Keratinocyte (primary cell): ENCODE data around the gene KRTAP1-1. TPM values are rescaled to one million over a fixed set of nuclear protein-coding genes. Genes with fewer than 3 reads are reported as not detected.
A peak's percentile ranks its signal among the peaks of the same experiment; 100 is the strongest.

ENCODE experiments used
- DNase-seq: peaks from one replicate; pipeline ENCODE4 v3.0.0-alpha.2; 2011; ENCODE audit warnings: low read depth, missing footprints, low spot score
- FAIRE-seq: peaks from 2 replicates; lab custom pipeline; 2011; peaks lifted over from hg19 to GRCh38; lab: Jason Lieb, UNC
- H2AFZ ChIP-seq: 2 replicates; pipeline ENCODE4 v1.6.0; 2012; ENCODE audit warnings: low read length, control low read depth, inconsistent platforms; ENCODE audit not compliant: control insufficient read depth
- H3K27ac ChIP-seq: 2 replicates; pipeline ENCODE4 v1.5.1; 2011; ENCODE audit warnings: low read length; ENCODE audit not compliant: control insufficient read depth, insufficient read depth
- H3K27me3 ChIP-seq: 3 replicates; pipeline ENCODE4 v1.6.0; 2011; ENCODE audit warnings: low read length; ENCODE audit not compliant: control insufficient read depth, insufficient read depth; ENCODE audit errors: extremely low read depth
- H3K36me3 ChIP-seq, 2 experiments: 2 replicates in 1 of 2; 3 replicates in 1 of 2; pipeline ENCODE4 v1.5.1; 2011; ENCODE audit warnings: low read length in 2 of 2, mild to moderate bottlenecking in 1 of 2; ENCODE audit not compliant: control insufficient read depth in 2 of 2, insufficient read depth in 2 of 2; ENCODE audit errors: extremely low read depth in 1 of 2
- H3K4me1 ChIP-seq: 3 replicates; pipeline ENCODE4 v1.5.1; 2011; ENCODE audit warnings: low read length; ENCODE audit not compliant: control insufficient read depth, insufficient read depth; ENCODE audit errors: extremely low read depth
- H3K4me2 ChIP-seq: 3 replicates; pipeline ENCODE4 v1.6.0; 2011; ENCODE audit warnings: low read depth, low read length; ENCODE audit not compliant: control insufficient read depth, insufficient read depth; ENCODE audit errors: extremely low read depth
- H3K4me3 ChIP-seq, 3 experiments: fragments of 200-600 bp in 1 of 3; sonication (generic) in 1 of 3; 2 replicates in 2 of 3; 3 replicates in 1 of 3; pipeline ENCODE4 v1.5.1; 2011 to 2016; ENCODE audit warnings: low read length in 3 of 3, mild to moderate bottlenecking in 3 of 3, control low read depth in 2 of 3, inconsistent platforms in 1 of 3, low read depth in 1 of 3, mixed read lengths in 1 of 3, mixed run types in 1 of 3, moderate library complexity in 1 of 3; ENCODE audit not compliant: control insufficient read depth in 2 of 3, insufficient read depth in 2 of 3; ENCODE audit errors: extremely low read depth in 1 of 3
- H3K79me2 ChIP-seq: 2 replicates; pipeline ENCODE4 v1.6.0; 2012; ENCODE audit warnings: low read length; ENCODE audit not compliant: control insufficient read depth, insufficient read depth
- H3K9ac ChIP-seq: 3 replicates; pipeline ENCODE4 v1.6.0; 2011; ENCODE audit warnings: low read length; ENCODE audit not compliant: control insufficient read depth, insufficient read depth; ENCODE audit errors: extremely low read depth
- H3K9me1 ChIP-seq: 3 replicates; pipeline ENCODE4 v1.6.0; 2011; ENCODE audit warnings: low read length; ENCODE audit not compliant: control insufficient read depth, insufficient read depth; ENCODE audit errors: extremely low read depth
- H3K9me3 ChIP-seq: 2 replicates; pipeline ENCODE4 v1.5.1; 2012; ENCODE audit warnings: low read depth, low read length; ENCODE audit not compliant: control insufficient read depth
- H4K20me1 ChIP-seq: 3 replicates; pipeline ENCODE4 v1.6.0; 2011; ENCODE audit warnings: low read length; ENCODE audit not compliant: control insufficient read depth, insufficient read depth; ENCODE audit errors: extremely low read depth
- CTCF ChIP-seq, 3 experiments: IDR thresholded peaks in 1 of 3; conservative IDR thresholded peaks in 1 of 3; optimal IDR thresholded peaks in 1 of 3; 2 replicates in 2 of 3; 3 replicates in 1 of 3; pipeline versions ENCODE3 to v1.5.1; 2011; ENCODE audit warnings: low read length in 3 of 3, mild to moderate bottlenecking in 3 of 3, moderate library complexity in 2 of 3, control low read depth in 1 of 3, inconsistent platforms in 1 of 3; ENCODE audit not compliant: insufficient read depth in 2 of 3; ENCODE audit errors: extremely low read depth in 1 of 3
- EZH2 ChIP-seq: IDR thresholded peaks from one replicate; pipeline ENCODE4 v1.6.1; 2012; ENCODE audit warnings: inconsistent platforms, mild to moderate bottlenecking, low read length, moderate library complexity
- dilution Hi-C: fragments of 300-500 bp; cut with MboI; formaldehyde crosslinking; loops from one replicate; pipeline ENCODE4 v1.7.0; 2020; ENCODE audit warnings: low sequenced_read_pairs; ENCODE audit not compliant: extremely low pct_ligation_motif_present
- polyA plus RNA-seq, 5 experiments: library from polyadenylated mRNA; depleted of rRNA in 3 of 5; stranded (reverse) in 3 of 5; stranded (forward) in 1 of 5; unstranded in 1 of 5; fragments of >200 nt; gene quantifications; 1 replicate in 1 of 5; 2 replicates in 3 of 5; 3 replicates in 1 of 5; pipeline versions ENCODE4 v1.2.1 to v1.2.3, GENCODE V29; 2011 to 2012; ENCODE audit warnings: missing spikeins in 2 of 5, low read depth in 1 of 5, low replicate concordance in 1 of 5

KRTAP1-1 gene
- polyA plus RNA-seq, 1 donor (not counting 4 experiments of a cell fraction or from before 2014, with no cell fraction given), result not detected

- H3K27me3 ChIP-seq, result no peaks in the 10 kb centered on the region
These were observed 31.3 kb downstream of the KRTAP1-1 start for GRCh38 chr17:41009936-41010335.

GRCh38 chr17:41009301-41009760 is 31.9 kb downstream of the KRTAP1-1 start:
- no peak overlapping the region for H3K4me3 ChIP-seq
- FAIRE-seq (peak; percentile 9), DNase-seq (no peak)
- no peaks in the 10 kb centered on the region for H3K27me3 ChIP-seq
- no peaks in the 10 kb centered on the region for H3K4me1 ChIP-seq
- H3K9me3 ChIP-seq, result no peaks in the 10 kb centered on the region
- no peaks in the 10 kb centered on the region for H3K36me3 ChIP-seq
- H2AFZ ChIP-seq, result no peak overlapping the region
- dilution Hi-C loops, result no loop called here
- H3K27ac ChIP-seq, result no peak overlapping the region
- H3K79me2 ChIP-seq, result no peaks in the 10 kb centered on the region
- no peak overlapping the region for H3K4me2 ChIP-seq
- TF ChIP-seq CTCF (optimal IDR thresholded peaks at IDR 0.05 in 1 of 3, IDR thresholded peaks at IDR 0.05 in 1 of 3, conservative IDR thresholded peaks at IDR 0.05 in 1 of 3; ENCODE audit: extremely low read depth in 1 of 3, insufficient read depth in 2 of 3, low read length in 3 of 3) (no peak), EZH2 (no peak)
- no peak overlapping the region for H3K9ac ChIP-seq
- no peaks in the 10 kb centered on the region for H3K9me1 ChIP-seq
- H4K20me1 ChIP-seq, result no peaks in the 10 kb centered on the region

More at GRCh38 chr17:41009936-41010335, 31.3 kb downstream of the KRTAP1-1 start:
- no peaks in the 10 kb centered on the region for H3K79me2 ChIP-seq
- H2AFZ ChIP-seq, result no peak overlapping the region
- no peaks in the 10 kb centered on the region for H3K9me1 ChIP-seq
- no peak overlapping the region for H3K9ac ChIP-seq
- TF ChIP-seq EZH2, result no peak
- TF ChIP-seq CTCF (optimal IDR thresholded peaks at IDR 0.05 in 1 of 3, IDR thresholded peaks at IDR 0.05 in 1 of 3, conservative IDR thresholded peaks at IDR 0.05 in 1 of 3; ENCODE audit: extremely low read depth in 1 of 3, insufficient read depth in 2 of 3, low read length in 3 of 3), result no peak
- H4K20me1 ChIP-seq, result no peaks in the 10 kb centered on the region
- H3K36me3 ChIP-seq, result no peaks in the 10 kb centered on the region
- H3K4me2 ChIP-seq, result no peak overlapping the region
- DNase-seq, result no peak
- no peak for FAIRE-seq
- no peaks in the 10 kb centered on the region for H3K4me1 ChIP-seq
- dilution Hi-C loops, result no loop called here
- H3K27ac ChIP-seq, result no peak overlapping the region
- no peaks in the 10 kb centered on the region for H3K9me3 ChIP-seq
- no peak overlapping the region for H3K4me3 ChIP-seq
